HG02938 (cell line): ENCODE data around the gene OGDH.
"Not testable (repeated sequence)": the region's sequence is repeated elsewhere in the genome, so short reads cannot be mapped to it uniquely, and the experiment has no call there.

ENCODE experiments used
- ATAC-seq: cut with Tn5 transposase; IDR thresholded peaks from one replicate; pipeline ENCODE4 v1.9.1; 2021; ENCODE audit warnings: mild to moderate bottlenecking, moderate library complexity; ENCODE audit not compliant: unreplicated experiment

Gene OGDH

DNA sequence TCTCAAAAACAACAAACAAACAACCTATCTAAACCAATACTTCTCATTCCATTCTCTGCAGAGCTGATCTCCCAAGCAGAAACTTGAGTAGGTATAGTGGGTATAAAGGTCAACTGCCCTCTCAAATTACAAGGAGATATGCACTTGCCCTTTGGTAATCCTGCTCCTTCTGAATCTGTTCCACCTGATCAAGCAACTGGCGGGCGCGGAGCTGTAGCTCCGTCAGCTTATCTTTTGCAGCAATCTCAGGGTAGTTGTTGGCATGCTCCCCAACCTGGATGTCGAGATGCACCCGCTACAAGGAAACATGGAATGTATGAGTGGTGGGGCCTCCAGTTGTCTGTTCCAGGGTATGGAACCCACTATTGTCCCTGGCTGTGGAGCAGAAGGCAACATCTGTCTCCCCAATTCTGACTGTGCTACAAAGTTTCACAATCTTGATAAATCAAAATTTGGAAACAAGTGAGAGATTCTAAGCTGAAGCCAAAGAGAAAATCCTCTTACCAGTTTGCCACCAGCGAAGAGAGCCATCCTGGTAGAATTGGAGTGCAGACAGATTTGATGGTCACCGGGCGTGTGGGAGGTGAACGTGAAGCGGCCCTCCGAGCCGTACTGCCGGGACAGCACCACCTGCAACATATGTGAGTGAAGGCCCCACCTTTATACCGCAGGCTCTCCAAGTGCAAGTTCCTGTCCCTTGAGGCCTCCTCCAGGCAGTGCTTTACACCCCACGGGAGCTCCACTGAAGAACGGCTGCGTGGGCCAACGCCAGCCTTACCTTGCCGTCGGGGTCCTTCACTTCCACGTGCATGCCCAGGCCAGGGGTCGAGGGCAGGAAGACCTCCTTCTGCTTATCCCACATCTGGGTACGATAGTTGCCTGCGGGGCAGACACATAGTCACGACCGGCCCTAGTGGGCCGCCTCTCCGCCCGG lies 25.2 kb upstream of the OGDH start:
- ATAC-seq: peak; percentile 19

DNA sequence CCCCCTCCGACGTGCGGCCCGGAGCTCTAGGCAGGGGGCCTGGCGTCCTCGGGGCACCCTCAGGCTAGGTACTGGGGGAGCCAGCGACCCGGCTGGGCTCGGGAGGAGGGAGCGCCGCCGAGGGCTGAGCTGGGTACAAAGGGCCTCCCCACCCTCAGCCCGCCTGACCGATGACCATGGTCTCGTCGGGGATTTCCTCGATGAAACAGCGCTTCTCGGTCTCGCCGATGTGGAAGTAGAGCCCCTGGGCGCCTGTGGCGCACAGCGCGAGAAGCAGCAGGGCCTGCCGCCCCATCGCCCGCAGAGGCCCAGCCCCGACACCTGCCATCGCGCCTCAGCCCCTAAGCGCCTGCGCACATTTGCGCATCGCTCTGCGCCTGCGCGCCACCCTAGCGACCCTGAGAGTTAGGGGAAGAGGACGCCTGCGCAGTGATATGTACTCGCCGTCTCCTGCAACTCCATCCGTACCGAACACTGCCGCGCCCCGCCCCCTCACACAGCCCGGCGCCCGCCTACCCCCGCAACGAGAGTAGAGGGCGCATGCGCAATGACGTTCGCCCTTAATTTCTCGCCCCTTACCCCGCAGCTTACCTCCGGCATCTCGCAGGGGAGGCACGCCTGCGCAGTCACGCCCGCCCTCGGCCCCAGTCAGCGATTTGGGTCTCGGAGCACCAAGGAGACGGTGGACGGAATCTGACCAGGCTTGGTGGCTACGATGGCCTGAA lies 24.4 kb upstream of the OGDH start, which contains the start of gene TMED4:
TSS of gene TMED4 (minus strand) at position 353 of the 725 bp plus-strand sequence. CDS start at position 328, 25 bp downstream.
- ATAC-seq: peak; percentile 87

DNA sequence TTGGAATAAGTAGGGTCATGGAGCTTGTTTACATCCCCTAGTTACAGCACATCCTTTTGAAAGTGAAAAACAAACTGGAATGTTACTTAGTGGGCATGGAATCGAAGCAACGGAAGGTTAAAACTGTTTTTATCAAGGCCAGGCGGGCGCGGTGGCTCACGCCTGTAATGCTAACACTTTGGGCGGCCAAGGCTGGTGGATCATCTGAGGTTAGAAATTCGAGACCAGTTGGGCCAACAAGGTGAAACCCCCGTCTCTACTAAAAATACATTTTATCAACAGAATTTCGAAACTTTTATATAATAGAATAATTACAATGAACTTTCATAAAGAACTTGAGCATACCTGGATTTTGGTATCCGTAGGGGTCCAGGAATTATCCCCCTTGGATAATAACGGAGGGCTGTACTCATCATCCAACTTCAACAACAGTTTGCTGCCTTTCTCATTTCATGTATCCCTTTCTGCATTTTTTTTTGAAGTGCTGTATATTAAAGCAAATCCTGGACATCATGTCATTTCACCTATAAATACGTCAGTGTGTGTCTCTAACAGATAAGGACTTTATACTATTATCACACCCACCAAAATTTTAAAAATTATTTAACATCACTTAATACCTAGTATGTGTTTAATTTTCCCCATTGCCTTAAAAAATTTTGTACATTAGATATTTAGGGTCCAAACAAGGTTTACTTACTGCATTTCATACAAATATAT lies 23.1 kb upstream of the OGDH start:
- no peak for ATAC-seq

DNA sequence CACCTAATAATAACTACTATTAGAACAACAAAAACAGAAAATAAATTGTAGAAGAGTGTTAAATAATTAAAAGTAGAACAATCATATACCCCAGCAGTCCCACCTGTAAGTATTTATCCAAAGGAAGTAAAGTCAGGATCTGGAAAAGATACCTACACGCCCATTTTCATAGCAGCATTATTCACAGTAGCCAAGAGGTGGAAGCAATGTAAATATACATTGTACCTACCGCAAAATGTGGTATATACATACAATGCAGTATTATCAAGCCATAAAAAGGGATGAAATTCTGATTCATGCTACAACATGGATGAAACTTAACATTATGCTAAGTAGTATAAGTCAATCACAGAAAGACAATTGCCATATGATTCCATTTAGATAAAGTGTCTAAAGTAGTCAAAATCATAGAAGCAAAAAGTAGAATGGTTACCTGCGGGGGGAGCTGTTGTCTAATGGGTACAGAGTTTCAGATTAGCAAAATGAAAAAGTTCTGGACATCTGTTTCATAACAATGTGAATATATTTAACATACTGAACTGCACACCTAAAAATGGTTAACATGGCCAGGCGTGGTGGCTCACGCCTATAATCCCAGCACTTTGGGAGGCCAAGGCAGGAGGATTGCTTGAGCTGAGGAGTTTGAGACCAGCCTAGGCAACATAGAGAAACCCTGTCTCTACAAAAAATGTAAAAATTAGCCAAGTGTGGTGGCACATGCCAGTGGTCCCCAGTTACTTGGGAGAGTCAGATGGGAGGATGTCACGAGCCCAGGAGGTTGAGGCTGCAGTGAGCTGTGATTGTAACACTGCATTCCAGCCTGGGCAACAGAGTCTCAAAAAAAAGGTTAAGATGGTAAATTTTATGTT lies 18.4 kb upstream of the OGDH start:
- no peak for ATAC-seq

- ATAC-seq: no peak
Measured at GRCh38 chr7:44590910-44591309, 15.5 kb upstream of the OGDH start.

- ATAC-seq: no peak
Measured at GRCh38 chr7:44595934-44596635, 10.3 kb upstream of the OGDH start.

- ATAC-seq: not testable (repeated sequence)
Measured at GRCh38 chr7:44597181-44597580, 9.2 kb upstream of the OGDH start.

GRCh38 chr7:44599222-44599621 lies 7.2 kb upstream of the OGDH start:
- no peak for ATAC-seq

DNA sequence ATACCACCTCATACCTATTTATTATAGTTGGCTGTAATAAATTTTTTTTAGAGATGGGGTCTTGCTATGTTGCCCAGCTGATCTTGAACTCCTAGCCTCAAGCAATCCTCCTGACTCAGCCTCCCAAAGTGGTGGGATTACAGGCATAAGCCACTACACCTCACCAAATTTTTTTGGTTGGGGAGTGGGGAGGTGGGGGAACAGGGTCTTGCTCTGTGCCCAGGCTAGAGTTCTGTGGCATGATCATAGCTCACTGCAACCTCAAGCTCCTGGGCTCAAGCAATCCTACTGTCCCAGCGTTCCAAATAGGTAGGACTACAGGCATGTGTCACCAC lies 3.9 kb upstream of the OGDH start:
- ATAC-seq: no peak

DNA sequence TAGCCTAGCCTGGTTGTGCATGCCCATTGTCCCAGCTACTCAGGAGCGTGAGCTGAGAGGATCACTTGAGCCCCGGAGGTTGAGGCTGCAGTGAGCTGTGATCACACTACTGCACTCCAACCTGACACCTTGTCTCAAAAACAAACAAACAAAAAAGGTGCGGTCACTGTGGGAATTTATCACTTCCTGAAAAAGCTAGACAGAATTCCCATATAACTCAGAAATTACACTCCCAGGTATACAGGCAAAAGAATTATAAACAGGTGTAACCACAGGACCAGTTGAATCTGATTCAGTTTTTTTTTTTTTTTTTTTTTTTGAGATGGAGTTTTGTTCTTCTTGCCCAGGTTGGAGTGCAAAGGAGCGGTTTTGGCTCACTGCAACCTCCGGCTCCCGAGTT lies 3.2 kb upstream of the OGDH start:
- ATAC-seq: no peak

GRCh38 chr7:44604941-44605340 lies 1.5 kb upstream of the OGDH start:
- no peak for ATAC-seq

- no peak for ATAC-seq
Measured at GRCh38 chr7:44607141-44608068, 978 bp downstream of the OGDH start.

DNA sequence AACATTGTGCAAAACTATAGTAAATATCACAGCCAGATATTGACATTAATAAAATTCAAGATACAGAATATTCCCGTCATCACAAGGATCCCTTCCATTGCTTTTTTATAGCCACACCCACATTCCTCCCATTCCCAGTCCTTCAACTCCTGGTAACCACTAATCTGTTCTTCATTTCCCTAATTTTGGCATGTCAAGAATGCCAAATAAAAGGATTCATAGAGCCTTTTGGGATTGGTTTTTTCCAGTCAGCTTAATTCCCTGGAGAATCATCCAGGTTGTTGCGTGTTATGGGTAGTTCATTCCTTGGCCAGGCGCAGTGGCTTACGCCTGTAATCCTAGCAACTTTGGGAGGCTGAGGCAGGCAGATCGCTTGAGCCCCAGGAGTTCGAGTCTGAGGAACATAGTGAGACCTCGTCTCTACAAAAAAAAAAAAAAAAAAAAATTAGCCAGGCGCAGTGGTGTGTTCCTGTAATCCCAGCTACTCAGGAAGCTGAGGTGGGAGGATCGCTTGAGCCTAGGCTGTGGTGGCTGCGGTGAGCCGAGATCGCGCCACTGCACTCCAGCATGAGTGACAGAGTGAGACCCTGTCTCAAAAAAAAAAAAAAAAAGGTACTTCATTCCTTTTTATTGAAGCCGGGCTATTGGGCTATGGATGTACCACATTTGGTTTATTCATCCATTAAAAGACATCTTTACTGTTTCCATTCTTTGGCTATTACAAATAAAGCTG lies 2.7 kb downstream of the OGDH start:
- ATAC-seq: no peak

- no peak for ATAC-seq
Measured at GRCh38 chr7:44609829-44610228, 3.4 kb downstream of the OGDH start.

DNA sequence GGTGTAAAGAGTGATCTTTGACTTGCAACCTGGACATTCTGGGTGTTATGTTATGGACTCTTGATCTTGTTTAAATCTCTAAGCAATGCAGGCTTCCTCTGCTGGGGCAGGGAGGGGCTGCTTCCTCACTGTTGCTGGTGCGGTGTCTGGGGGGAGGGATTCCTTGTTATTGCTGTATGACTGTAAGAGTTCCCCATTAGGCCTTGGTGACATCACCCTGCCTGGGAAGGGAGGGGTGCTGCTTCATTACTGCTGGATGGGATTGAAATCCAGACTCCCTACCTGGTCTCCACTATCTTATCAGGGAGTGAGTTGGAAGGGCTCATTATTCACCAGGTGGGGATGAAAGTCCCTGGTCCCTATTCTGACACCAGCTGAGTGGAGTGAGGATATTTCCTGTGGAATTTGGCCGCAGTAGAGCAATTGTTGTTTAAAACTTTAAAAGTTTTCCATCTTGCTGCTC lies 8.8 kb downstream of the OGDH start:
- no peak for ATAC-seq

GRCh38 chr7:44615793-44616192 lies 9.4 kb downstream of the OGDH start:
- ATAC-seq: no peak

GRCh38 chr7:44616545-44616944 lies 10.1 kb downstream of the OGDH start:
- no peak for ATAC-seq
